ENCODE results near the gene C16orf92. TPM values are rescaled to one million over a fixed set of nuclear protein-coding genes. Genes with fewer than 3 reads are reported as not detected.

C16orf92 gene
- total RNA-seq, 1 donor from 2014 or later = not detected

DNA sequence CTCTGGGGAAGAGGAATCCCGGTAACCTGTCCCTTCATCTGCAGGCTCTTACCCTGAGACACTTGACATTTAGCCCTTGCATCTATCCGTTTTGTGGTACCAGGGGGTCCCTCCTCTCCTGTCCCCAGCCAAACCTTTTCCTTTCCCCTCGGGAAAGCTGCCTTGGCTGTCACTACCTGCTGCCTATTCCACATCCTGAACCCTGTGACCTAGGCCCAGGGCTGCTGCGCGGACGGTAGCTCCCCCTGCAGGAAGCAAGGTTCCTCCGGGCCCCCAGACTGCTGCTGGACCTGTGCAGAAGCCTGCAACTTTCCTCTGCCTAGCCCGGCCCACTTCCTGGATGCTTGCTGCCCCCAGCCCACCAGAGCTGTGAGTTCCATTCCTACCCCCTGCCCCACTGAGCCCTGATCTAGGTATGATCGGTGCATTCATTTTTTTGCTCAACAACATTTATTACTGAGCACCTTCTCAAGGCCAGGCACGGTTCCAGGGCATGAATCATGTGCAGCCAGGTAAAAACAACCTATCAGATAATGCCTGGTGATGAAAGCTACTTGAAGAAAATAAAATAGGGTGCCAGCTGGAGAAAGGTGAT is 32.1 kb downstream of the C16orf92 start:
- H3K9me3 ChIP-seq (ENCODE audit: control insufficient read depth in 3 of 3, low read length in 3 of 3) = no peaks in the 10 kb centered on the region
- H3K27me3 ChIP-seq (ENCODE audit: control insufficient read depth in 3 of 3, insufficient read depth in 3 of 3, low read length in 3 of 3) = no peaks in the 10 kb centered on the region

DNA sequence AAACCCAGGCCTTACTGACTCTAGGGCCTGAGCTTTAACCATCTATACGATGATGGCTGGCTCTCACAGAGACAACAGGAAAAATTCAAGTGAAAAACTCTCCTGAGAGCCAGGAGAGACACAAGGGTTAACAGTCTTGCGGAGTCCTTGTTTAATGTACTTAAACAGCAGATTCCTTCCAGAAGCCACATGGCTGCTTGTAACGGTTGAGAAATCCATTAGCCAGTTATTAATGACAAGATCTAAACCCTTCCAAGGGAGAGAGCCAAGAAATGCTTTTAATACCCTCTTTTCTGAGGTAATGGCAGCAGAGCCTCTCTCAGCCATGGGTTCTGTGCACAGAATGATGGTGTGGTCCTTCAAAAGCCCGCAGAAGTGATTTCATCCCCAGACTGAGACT is 37.3 kb downstream of the C16orf92 start:
- H3K4me3 ChIP-seq (ENCODE audit: low read length in 3 of 3) = peak overlapping the region in 1 of 3 donors; percentile 55
- H3K27ac ChIP-seq (ENCODE audit: low read depth, low read length) = peak overlapping the region; percentile 94
- no peaks in the 10 kb centered on the region for H3K27me3 ChIP-seq (ENCODE audit: control insufficient read depth in 3 of 3, insufficient read depth in 3 of 3, low read length in 3 of 3)
- H3K4me1 ChIP-seq (ENCODE audit: control insufficient read depth in 3 of 3, insufficient read depth in 3 of 3, low read length in 3 of 3) = peaks cover 40 to 68% (median 40%) of the 10 kb centered on the region in 3 donors
- no peaks in the 10 kb centered on the region for H3K9me3 ChIP-seq (ENCODE audit: control insufficient read depth in 3 of 3, low read length in 3 of 3)
- peak overlapping the region; percentile 33 to 60 (median 58) for H3K9ac ChIP-seq (ENCODE audit: low read depth in 1 of 3, low read length in 3 of 3)
- peaks cover 0 to 5% (median 0%) of the 10 kb centered on the region in 3 donors for H3K36me3 ChIP-seq (ENCODE audit: control insufficient read depth in 3 of 3, insufficient read depth in 3 of 3, low read length in 3 of 3)

More for the DNA sequence above, 32.1 kb downstream of the C16orf92 start:
- Histone ChIP-seq H3K9ac (ENCODE audit: low read depth in 1 of 3, low read length in 3 of 3) (no peak overlapping the region), H3K36me3 (ENCODE audit: control insufficient read depth in 3 of 3, insufficient read depth in 3 of 3, low read length in 3 of 3) (no peaks in the 10 kb centered on the region), H3K4me1 (ENCODE audit: control insufficient read depth in 3 of 3, insufficient read depth in 3 of 3, low read length in 3 of 3) (peaks cover 16 to 43% (median 17%) of the 10 kb centered on the region in 3 donors), H3K27ac (ENCODE audit: low read depth, low read length) (no peak overlapping the region), H3K4me3 (ENCODE audit: low read length in 3 of 3) (no peak overlapping the region)

DNA sequence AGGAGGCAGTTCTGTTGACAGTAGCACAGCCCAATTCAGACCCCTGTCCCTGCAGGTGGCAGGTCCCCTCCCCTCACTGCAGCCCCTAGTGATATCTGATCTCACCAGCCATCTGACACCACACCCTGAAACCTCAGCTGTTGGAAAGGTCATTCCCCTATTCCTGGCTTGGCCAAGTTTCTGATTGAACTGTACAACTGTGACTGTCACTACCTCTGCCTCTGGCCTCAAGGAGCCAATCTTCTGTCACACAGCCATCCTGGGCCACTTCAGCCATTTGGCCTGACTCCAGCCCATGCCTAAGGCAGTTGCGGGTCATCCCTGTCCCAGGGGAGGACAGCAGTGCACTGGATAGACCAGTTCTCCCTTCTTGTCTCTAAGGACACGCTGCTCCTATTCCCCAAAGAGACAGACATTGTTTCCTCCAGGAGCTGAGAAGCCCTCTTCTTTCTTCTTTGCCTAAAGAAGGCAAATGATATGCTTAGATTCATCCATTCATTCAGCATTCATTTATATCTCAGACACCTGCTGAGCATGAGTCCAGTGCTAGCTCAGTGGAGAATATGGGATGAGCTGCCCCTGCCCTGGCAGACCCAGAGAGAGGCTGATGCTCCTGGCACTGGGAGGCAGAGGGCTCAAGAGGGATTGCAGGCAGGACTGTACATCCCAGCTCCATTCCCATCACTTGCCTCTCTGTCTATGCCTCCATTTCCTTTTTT is 38.0 kb downstream of the C16orf92 start:
- Histone ChIP-seq H3K27ac (ENCODE audit: low read depth, low read length) (peak overlapping the region; percentile 94), H3K9ac (ENCODE audit: low read depth in 1 of 3, low read length in 3 of 3) (peak overlapping the region; percentile 58 to 70 (median 60)), H3K9me3 (ENCODE audit: control insufficient read depth in 3 of 3, low read length in 3 of 3) (no peaks in the 10 kb centered on the region), H3K4me3 (ENCODE audit: low read length in 3 of 3) (peak overlapping the region; percentile 22 to 55 (median 27)), H3K27me3 (ENCODE audit: control insufficient read depth in 3 of 3, insufficient read depth in 3 of 3, low read length in 3 of 3) (no peaks in the 10 kb centered on the region), H3K36me3 (ENCODE audit: control insufficient read depth in 3 of 3, insufficient read depth in 3 of 3, low read length in 3 of 3) (peaks cover 1 to 8% (median 4%) of the 10 kb centered on the region in 3 donors), H3K4me1 (ENCODE audit: control insufficient read depth in 3 of 3, insufficient read depth in 3 of 3, low read length in 3 of 3) (peaks cover 40 to 68% (median 40%) of the 10 kb centered on the region in 3 donors)

GRCh38 chr16:30063278-30063892 is 40.4 kb downstream of the C16orf92 start:
- H3K9ac ChIP-seq (ENCODE audit: low read depth in 1 of 3, low read length in 3 of 3) = peak overlapping the region; percentile 95 to 100 (median 98)
- H3K9me3 ChIP-seq (ENCODE audit: control insufficient read depth in 3 of 3, low read length in 3 of 3) = no peaks in the 10 kb centered on the region
- H3K27me3 ChIP-seq (ENCODE audit: control insufficient read depth in 3 of 3, insufficient read depth in 3 of 3, low read length in 3 of 3) = no peaks in the 10 kb centered on the region
- peaks cover 55 to 72% (median 56%) of the 10 kb centered on the region in 3 donors for H3K4me1 ChIP-seq (ENCODE audit: control insufficient read depth in 3 of 3, insufficient read depth in 3 of 3, low read length in 3 of 3)
- peak overlapping the region; percentile 99 for H3K27ac ChIP-seq (ENCODE audit: low read depth, low read length)
- peak overlapping the region; percentile 91 to 99 (median 98) for H3K4me3 ChIP-seq (ENCODE audit: low read length in 3 of 3)
- peaks cover 21 to 29% (median 26%) of the 10 kb centered on the region in 3 donors for H3K36me3 ChIP-seq (ENCODE audit: control insufficient read depth in 3 of 3, insufficient read depth in 3 of 3, low read length in 3 of 3)

- Histone ChIP-seq H3K36me3 (ENCODE audit: control insufficient read depth in 3 of 3, insufficient read depth in 3 of 3, low read length in 3 of 3) (peaks cover 29 to 36% (median 33%) of the 10 kb centered on the region in 3 donors), H3K27ac (ENCODE audit: low read depth, low read length) (peak overlapping the region; percentile 99), H3K4me1 (ENCODE audit: control insufficient read depth in 3 of 3, insufficient read depth in 3 of 3, low read length in 3 of 3) (peaks cover 58 to 74% (median 60%) of the 10 kb centered on the region in 3 donors), H3K4me3 (ENCODE audit: low read length in 3 of 3) (peak overlapping the region; percentile 91 to 99 (median 98)), H3K9me3 (ENCODE audit: control insufficient read depth in 3 of 3, low read length in 3 of 3) (no peaks in the 10 kb centered on the region), H3K27me3 (ENCODE audit: control insufficient read depth in 3 of 3, insufficient read depth in 3 of 3, low read length in 3 of 3) (no peaks in the 10 kb centered on the region), H3K9ac (ENCODE audit: low read depth in 1 of 3, low read length in 3 of 3) (peak overlapping the region; percentile 95 to 100 (median 98))
These were observed 41.1 kb downstream of the C16orf92 start for GRCh38 chr16:30063893-30064728.

- Histone ChIP-seq H3K9ac (ENCODE audit: low read depth in 1 of 3, low read length in 3 of 3) (peak overlapping the region; percentile 95 to 100 (median 98)), H3K27ac (ENCODE audit: low read depth, low read length) (peak overlapping the region; percentile 99), H3K36me3 (ENCODE audit: control insufficient read depth in 3 of 3, insufficient read depth in 3 of 3, low read length in 3 of 3) (peaks cover 35 to 42% (median 39%) of the 10 kb centered on the region in 3 donors), H3K27me3 (ENCODE audit: control insufficient read depth in 3 of 3, insufficient read depth in 3 of 3, low read length in 3 of 3) (no peaks in the 10 kb centered on the region), H3K4me3 (ENCODE audit: low read length in 3 of 3) (peak overlapping the region; percentile 91 to 99 (median 98)), H3K9me3 (ENCODE audit: control insufficient read depth in 3 of 3, low read length in 3 of 3) (no peaks in the 10 kb centered on the region), H3K4me1 (ENCODE audit: control insufficient read depth in 3 of 3, insufficient read depth in 3 of 3, low read length in 3 of 3) (peaks cover 61 to 77% (median 66%) of the 10 kb centered on the region in 3 donors)
These were observed 41.7 kb downstream of the C16orf92 start for GRCh38 chr16:30064729-30065101.

DNA sequence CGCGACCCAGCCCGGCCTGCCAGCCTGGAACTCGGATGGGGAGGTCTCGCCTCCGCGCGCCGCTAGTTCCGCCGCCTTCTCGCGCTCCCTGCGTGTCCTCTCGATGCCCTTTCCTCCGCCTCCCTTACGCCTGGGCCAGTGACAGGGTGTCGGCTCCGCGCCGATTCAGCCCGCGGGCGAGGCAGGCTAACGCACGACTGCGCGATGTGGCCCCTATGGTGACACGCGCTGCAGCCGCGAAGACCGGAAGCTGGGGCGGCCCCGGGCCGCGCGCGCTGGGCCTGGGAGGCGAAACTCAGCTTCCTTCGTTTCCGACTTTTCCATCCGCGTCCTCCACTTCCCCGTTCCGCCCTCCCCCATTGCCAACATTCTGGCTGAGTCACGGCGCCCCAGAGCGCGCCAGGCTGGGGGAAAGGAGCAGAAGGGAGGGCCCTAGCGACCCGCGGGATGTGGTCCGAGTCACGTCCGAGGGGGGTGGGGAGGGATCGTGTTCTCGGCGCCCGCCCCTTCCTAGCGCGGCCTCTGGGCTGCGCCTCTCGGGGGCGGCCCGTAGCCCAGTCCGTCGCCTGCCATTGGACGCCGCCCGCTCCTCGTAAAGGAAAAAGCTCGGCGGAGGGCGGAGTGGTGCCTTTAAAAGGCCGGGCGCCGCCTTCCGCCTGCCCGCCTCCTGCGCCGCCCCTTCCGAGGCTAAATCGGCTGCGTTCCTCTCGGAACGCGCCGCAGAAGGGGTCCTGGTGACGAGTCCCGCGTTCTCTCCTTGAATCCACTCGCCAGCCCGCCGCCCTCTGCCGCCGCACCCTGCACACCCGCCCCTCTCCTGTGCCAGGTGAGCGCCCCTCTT is 42.3 kb downstream of the C16orf92 start, which contains the start of gene ALDOA:
TSS of gene ALDOA (plus strand) at position 659 of the 841 bp plus-strand sequence. CDS start 1,138 bp downstream, outside the sequence.
- Histone ChIP-seq H3K4me1 (ENCODE audit: control insufficient read depth in 3 of 3, insufficient read depth in 3 of 3, low read length in 3 of 3) (peaks cover 63 to 77% (median 70%) of the 10 kb centered on the region in 3 donors), H3K36me3 (ENCODE audit: control insufficient read depth in 3 of 3, insufficient read depth in 3 of 3, low read length in 3 of 3) (peaks cover 41 to 48% (median 45%) of the 10 kb centered on the region in 3 donors), H3K9me3 (ENCODE audit: control insufficient read depth in 3 of 3, low read length in 3 of 3) (no peaks in the 10 kb centered on the region), H3K4me3 (ENCODE audit: low read length in 3 of 3) (peak within 1 kb of the TSS; percentile 95 to 99 (median 98)), H3K27me3 (ENCODE audit: control insufficient read depth in 3 of 3, insufficient read depth in 3 of 3, low read length in 3 of 3) (no peaks in the 10 kb centered on the region), H3K27ac (ENCODE audit: low read depth, low read length) (peak within 1 kb of the TSS; percentile 99), H3K9ac (ENCODE audit: low read depth in 1 of 3, low read length in 3 of 3) (peak within 1 kb of the TSS; percentile 98 to 100 (median 98))

GRCh38 chr16:30065943-30066760 is 43.2 kb downstream of the C16orf92 start:
- H3K36me3 ChIP-seq (ENCODE audit: control insufficient read depth in 3 of 3, insufficient read depth in 3 of 3, low read length in 3 of 3) = peaks cover 49 to 56% (median 53%) of the 10 kb centered on the region in 3 donors
- H3K4me1 ChIP-seq (ENCODE audit: control insufficient read depth in 3 of 3, insufficient read depth in 3 of 3, low read length in 3 of 3) = peaks cover 58 to 76% (median 65%) of the 10 kb centered on the region in 3 donors
- H3K4me3 ChIP-seq (ENCODE audit: low read length in 3 of 3) = peak overlapping the region; percentile 95 to 99 (median 98)
- peak overlapping the region; percentile 99 for H3K27ac ChIP-seq (ENCODE audit: low read depth, low read length)
- no peaks in the 10 kb centered on the region for H3K9me3 ChIP-seq (ENCODE audit: control insufficient read depth in 3 of 3, low read length in 3 of 3)
- peak overlapping the region; percentile 97 to 100 (median 98) for H3K9ac ChIP-seq (ENCODE audit: low read depth in 1 of 3, low read length in 3 of 3)
- no peaks in the 10 kb centered on the region for H3K27me3 ChIP-seq (ENCODE audit: control insufficient read depth in 3 of 3, insufficient read depth in 3 of 3, low read length in 3 of 3)

All from skeletal muscle tissue (tissue), 4 donors.